K562 (cell line): ENCODE results near the gene TDRD3. TPM values are rescaled to one million over a fixed set of nuclear protein-coding genes. Genes with fewer than 3 reads are reported as not detected.

Experiments
- ATAC-seq: fragments of 200-7000 bp; cut with Tn5 transposase; 3 replicates; pipeline ENCODE4 v1.9.1; 2020; ENCODE audit warnings: moderate library complexity
- BruUV-seq: library from RNA; stranded (reverse); fragments of 400-500 nt; replicated peaks from 2 replicates; lab custom pipeline; 2021; lab: Mats Ljungman, UMichigan
- CTCF ChIA-PET: fragments of 300-600 bp; formaldehyde crosslinking; extraction: SDS; loops from one replicate; lab custom pipeline; 2021; ENCODE audit warnings: low intra/inter-chr PET ratio; lab: Yijun Ruan, JAX
- POLR2A ChIA-PET: fragments of 300-600, 350-650 bp; sonication (Branson Sonifier 250); formaldehyde crosslinking; extraction: SDS; loops from one replicate; lab custom pipeline; 2021; ENCODE audit warnings: antibody characterized with exemption, inconsistent platforms; lab: Yijun Ruan, JAX
- DNase-seq, 4 experiments: peaks; one replicate each; pipeline versions ENCODE4 v3.0.0 to v3.0.0-alpha.2; 2011 to 2018; ENCODE audit warnings: low spot score in 3 of 4, mixed read lengths in 3 of 4; ENCODE audit errors: extremely low read depth in 1 of 4
- FAIRE-seq: peaks from 2 replicates; lab custom pipeline; 2011; peaks lifted over from hg19 to GRCh38; lab: Jason Lieb, UNC
- H2AFZ ChIP-seq: 2 replicates; pipeline ENCODE4 v1.6.0; 2011; ENCODE audit warnings: low read depth, low read length, control low read depth, inconsistent platforms
- H3K27ac ChIP-seq: fragments of 200-600 bp; 3 replicates; pipeline ENCODE4 v1.8.0; 2011; ENCODE audit warnings: low read depth, mild to moderate bottlenecking, control low read depth, inconsistent platforms, low read length, moderate library complexity, mixed read lengths; ENCODE audit errors: extremely low read depth
- H3K27me3 ChIP-seq, 2 experiments: fragments of 300-600 bp in 1 of 2; 2 replicates in 1 of 2; 3 replicates in 1 of 2; pipeline versions ENCODE4 v1.6.0 to v1.8.0; 2011; ENCODE audit warnings: inconsistent platforms in 2 of 2, low read length in 2 of 2, mild to moderate bottlenecking in 1 of 2, mixed read lengths in 1 of 2, moderate library complexity in 1 of 2; ENCODE audit not compliant: control insufficient read depth in 2 of 2, insufficient read depth in 2 of 2
- H3K36me3 ChIP-seq: fragments of 300-600 bp; 3 replicates; pipeline ENCODE4 v1.8.0; 2011; ENCODE audit warnings: mild to moderate bottlenecking, low read length, inconsistent platforms; ENCODE audit not compliant: control insufficient read depth, insufficient read depth
- H3K4me1 ChIP-seq, 2 experiments: fragments of 200-600 bp in 1 of 2; replicated peaks in 1 of 2; 2 replicates in 1 of 2; 3 replicates in 1 of 2; pipeline versions ENCODE4 v1.5.1 to v1.8.0; 2011; ENCODE audit warnings: inconsistent platforms in 2 of 2, low read length in 2 of 2, mild to moderate bottlenecking in 1 of 2, mixed read lengths in 1 of 2, moderate library complexity in 1 of 2; ENCODE audit not compliant: control insufficient read depth in 2 of 2, insufficient read depth in 2 of 2
- H3K4me2 ChIP-seq: 2 replicates; pipeline ENCODE4 v1.6.1; 2011; ENCODE audit warnings: low read length, control low read depth, inconsistent platforms, mixed read lengths; ENCODE audit not compliant: insufficient read depth
- H3K4me3 ChIP-seq: fragments of 200-600 bp; sonication (generic), shearing (Covaris generic); 2 replicates; pipeline ENCODE4 v1.5.1; 2016; ENCODE audit warnings: control low read depth, inconsistent platforms
- H3K79me2 ChIP-seq: fragments of 200-600 bp; 3 replicates; pipeline ENCODE4 v1.8.0; 2011; ENCODE audit warnings: low read length, inconsistent platforms; ENCODE audit not compliant: control insufficient read depth, insufficient read depth
- H3K9ac ChIP-seq, 2 experiments: 2 replicates each; pipeline versions ENCODE4 v1.6.0 to v1.6.1; 2011; ENCODE audit warnings: low read depth in 2 of 2, low read length in 2 of 2, control low read depth in 1 of 2, inconsistent platforms in 1 of 2, mild to moderate bottlenecking in 1 of 2, mixed read lengths in 1 of 2; ENCODE audit not compliant: insufficient read depth in 1 of 2
- H3K9me1 ChIP-seq: one replicate; pipeline ENCODE4 v1.6.0; 2011; ENCODE audit warnings: inconsistent platforms, mild to moderate bottlenecking, low read length, moderate library complexity; ENCODE audit not compliant: control insufficient read depth, insufficient read depth
- H3K9me3 ChIP-seq: replicated peaks from 2 replicates; pipeline ENCODE4 v1.5.1; 2011; ENCODE audit warnings: low read depth, low read length, inconsistent platforms; ENCODE audit not compliant: control insufficient read depth, insufficient read depth
- H4K20me1 ChIP-seq: replicated peaks from 2 replicates; pipeline ENCODE4 v1.6.1; 2011; ENCODE audit warnings: low read length, inconsistent platforms, mixed read lengths; ENCODE audit not compliant: control insufficient read depth, insufficient read depth
- CBFB ChIP-seq: sonication (generic); formaldehyde crosslinking; IDR thresholded peaks from 2 replicates; pipeline ENCODE4 v1.4.0; 2020; ENCODE audit warnings: mild to moderate bottlenecking, missing genetic modification reagents
- CEBPG ChIP-seq, 3 experiments: fragments of 200-800 bp in 1 of 3; sonication (Bioruptor generic) in 1 of 3; sonication (generic) in 1 of 3; formaldehyde crosslinking in 1 of 3; IDR thresholded peaks in 2 of 3; conservative IDR thresholded peaks in 1 of 3; 2 replicates each; pipeline versions ENCODE4 v1.6.1 to v1.8.0; 2016 to 2022; ENCODE audit warnings: missing compliant biosample characterization in 2 of 3, missing genetic modification characterization in 2 of 3, mild to moderate bottlenecking in 1 of 3, missing genetic modification reagents in 1 of 3
- JUND ChIP-seq, 2 experiments: IDR thresholded peaks; 2 replicates in 1 of 2; 3 replicates in 1 of 2; pipeline ENCODE4 v1.6.1; 2011; ENCODE audit warnings: borderline replicate concordance in 2 of 2, low read depth in 2 of 2, low read length in 2 of 2, improper control_type of control experiment in 1 of 2, missing biosample characterization in 1 of 2, missing genetic modification characterization in 1 of 2, missing genetic modification reagents in 1 of 2
- NCOA6 ChIP-seq: fragments of 450-650 bp; IDR thresholded peaks from 2 replicates; pipeline ENCODE4 v1.6.1; 2017; ENCODE audit warnings: mild to moderate bottlenecking
- SMARCE1 ChIP-seq: fragments of 450-650 bp; IDR thresholded peaks from 2 replicates; pipeline ENCODE4 v1.7.1; 2016; ENCODE audit warnings: mild to moderate bottlenecking
- SRSF1 ChIP-seq: fragments of 200-400 bp; formaldehyde crosslinking; IDR thresholded peaks from 2 replicates; pipeline ENCODE4 v1.6.1; 2017; ENCODE audit warnings: mild to moderate bottlenecking, low read depth, low read length, moderate library complexity
- SRSF9 ChIP-seq: fragments of 200-400 bp; formaldehyde crosslinking; IDR thresholded peaks from 2 replicates; pipeline ENCODE4 v1.6.1; 2017; ENCODE audit warnings: low read depth, low read length, borderline replicate concordance
- XRCC4 ChIP-seq: IDR thresholded peaks from one replicate; pipeline ENCODE4 v1.6.1; 2011; ENCODE audit not compliant: insufficient read depth, insufficient read length; ENCODE audit errors: extremely low read depth
- ZBTB26 ChIP-seq: fragments of 450-650 bp; formaldehyde crosslinking; IDR thresholded peaks from 2 replicates; pipeline ENCODE4 v1.4.0; 2022; ENCODE audit warnings: missing genetic modification characterization
- WGBS: fragments of 100-300 bp; shearing (Covaris generic); methylation state at CpG from one replicate; pipeline ENCODE4 v1.1.6; 2016; ENCODE audit warnings: low coverage, mixed read lengths; ENCODE audit not compliant: insufficient coverage; ENCODE audit errors: missing lambda C conversion rate; 5-methylcytosine and 5-hydroxymethylcytosine counted together
- in situ Hi-C: fragments of 300-500 bp; cut with MboI; formaldehyde crosslinking; loops from 4 replicates; pipeline ENCODE4 v1.15.0; 2018; ENCODE audit warnings: inconsistent platforms, mixed read lengths
- intact Hi-C: fragments of 100-400 bp; cut with micrococcal nuclease; formaldehyde crosslinking; loops from 2 replicates; pipeline ENCODE4 v1.14.2; 2022
- polyA plus RNA-seq, 8 experiments: library from polyadenylated mRNA; depleted of rRNA in 4 of 8; stranded (reverse) in 5 of 8; unstranded in 3 of 8; fragments of >200 nt; fragmentation: Nextera tagmentation in 2 of 8; fragmentation: Illumina TruSeq in 1 of 8; extraction: Ambion mirVana in 2 of 8; extraction: Trizol in 1 of 8; gene quantifications; 2 replicates each; pipeline versions ENCODE4 v1.2.1 to v1.2.3, GENCODE V29; 2011 to 2014; ENCODE audit warnings: inconsistent platforms in 1 of 8, missing spikeins in 1 of 8
- total RNA-seq, 7 experiments: library from RNA; depleted of rRNA in 6 of 7; stranded (reverse); fragments of >200 nt in 6 of 7; fragmentation: Illumina TruSeq in 2 of 7; extraction: Trizol in 2 of 7; gene quantifications; 2 replicates each; pipeline versions ENCODE4 v1.2.1 to v1.2.3, GENCODE V29; 2011 to 2021; ENCODE audit warnings: low replicate concordance in 1 of 7
- TF ChIP-seq, protein P1 (sequence below): sonication (generic); formaldehyde crosslinking; IDR thresholded peaks from 2 replicates; pipeline ENCODE4 v1.8.0; 2022; ENCODE audit warnings: mild to moderate bottlenecking, low read depth, missing genetic modification reagents
- TF ChIP-seq, protein P2 (sequence below): fragments of 150-350 bp; IDR thresholded peaks from 2 replicates; pipeline ENCODE4 v1.6.1; 2014; ENCODE audit warnings: low read depth, mild to moderate bottlenecking, low read length, borderline replicate concordance

Gene TDRD3
- total and polyA plus RNA-seq, 9 of the 15 experiments (the other 6 are each of a cell fraction or from before 2014, with no cell fraction given): 3.6 to 16.4 (median 9.5) TPM

DNA sequence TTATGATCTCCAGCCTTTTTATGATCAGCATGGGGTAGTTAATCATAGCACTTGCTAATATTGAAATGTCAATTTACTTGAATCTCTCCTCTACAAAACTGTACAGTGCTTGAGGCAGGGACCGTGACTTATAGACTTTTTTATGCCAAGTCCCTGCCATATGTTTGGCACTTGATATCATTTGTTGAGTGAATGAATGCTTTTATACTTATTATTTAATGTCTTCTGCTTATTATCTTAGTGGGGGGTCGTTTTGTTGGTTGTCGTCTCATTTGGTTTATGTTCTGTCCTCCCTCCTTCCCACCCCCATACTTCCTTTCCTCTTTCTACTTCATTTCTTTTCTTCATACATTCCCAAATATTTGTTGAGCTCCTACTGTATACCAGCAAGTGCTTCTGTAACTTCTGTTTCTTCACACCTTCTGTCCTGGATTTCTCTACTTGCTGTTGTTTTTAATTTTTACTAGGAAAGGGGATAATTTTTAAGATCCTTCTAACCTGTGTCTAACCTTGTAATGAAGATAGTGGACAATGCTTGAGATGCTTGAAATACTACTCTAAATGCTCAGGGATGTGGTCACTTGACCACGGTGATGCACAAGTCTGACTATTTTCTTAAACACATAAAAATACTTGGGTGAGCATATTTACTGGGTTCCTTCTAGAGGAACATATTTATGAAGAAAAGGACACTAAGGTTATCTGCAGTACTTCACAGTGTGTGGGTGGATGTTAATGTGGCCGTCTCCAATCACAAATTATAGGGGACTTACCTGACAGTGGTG lies 223.8 kb downstream of the TDRD3 start (continued):
- no peak for TF ChIP-seq ZBTB26 (CRISPR knock-in tag)
- no peak for TF ChIP-seq CEBPG (CRISPR knock-in tag; IDR thresholded peaks at IDR 0.05)
- TF ChIP-seq CEBPG (tag; conservative IDR thresholded peaks at IDR 0.05 in 1 of 2, IDR thresholded peaks at IDR 0.05 in 1 of 2): no peak
- TF ChIP-seq XRCC4: no peak

DNA sequence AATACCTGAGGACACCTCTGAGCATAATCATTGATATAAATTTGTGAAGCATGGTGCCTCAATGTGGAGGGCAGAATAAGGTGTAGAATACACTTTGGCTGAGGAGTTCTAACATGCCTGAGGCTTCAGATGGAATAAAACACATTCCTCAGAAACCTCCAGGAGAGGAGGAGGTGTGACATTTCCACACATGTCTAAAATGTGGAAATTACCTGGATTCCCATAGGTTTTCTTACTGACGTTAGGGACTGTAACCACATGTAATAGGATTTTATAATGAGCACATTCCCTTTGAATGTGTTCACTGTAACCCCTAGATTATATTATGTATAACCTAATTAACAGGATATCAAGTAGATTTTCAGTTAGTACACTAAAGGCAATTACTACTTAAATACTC lies 226.1 kb downstream of the TDRD3 start:
- Histone ChIP-seq H3K9ac (no peak overlapping the region), H3K9me3 (no peaks in the 10 kb centered on the region), H4K20me1 (no peaks in the 10 kb centered on the region), H3K27ac (no peak overlapping the region), H3K4me3 (no peak overlapping the region), H3K4me2 (no peak overlapping the region), H3K79me2 (no peaks in the 10 kb centered on the region), H3K36me3 (no peaks in the 10 kb centered on the region), H2AFZ (no peak overlapping the region), H3K27me3 (no peaks in the 10 kb centered on the region), H3K9me1 (no peaks in the 10 kb centered on the region), H3K4me1 (no peaks in the 10 kb centered on the region)
- WGBS: 0% methylated on average over 1 of the region's 1 CpG
- intact Hi-C loops (no loop called here), in situ Hi-C loops (no loop called here)
- BruUV-seq: no TSS peak
- no peak for FAIRE-seq
- ChIA-PET POLR2A (no interaction called here), CTCF (no interaction called here)
- no peak for DNase-seq
- no peak for ATAC-seq
- TF ChIP-seq, protein P1, sequence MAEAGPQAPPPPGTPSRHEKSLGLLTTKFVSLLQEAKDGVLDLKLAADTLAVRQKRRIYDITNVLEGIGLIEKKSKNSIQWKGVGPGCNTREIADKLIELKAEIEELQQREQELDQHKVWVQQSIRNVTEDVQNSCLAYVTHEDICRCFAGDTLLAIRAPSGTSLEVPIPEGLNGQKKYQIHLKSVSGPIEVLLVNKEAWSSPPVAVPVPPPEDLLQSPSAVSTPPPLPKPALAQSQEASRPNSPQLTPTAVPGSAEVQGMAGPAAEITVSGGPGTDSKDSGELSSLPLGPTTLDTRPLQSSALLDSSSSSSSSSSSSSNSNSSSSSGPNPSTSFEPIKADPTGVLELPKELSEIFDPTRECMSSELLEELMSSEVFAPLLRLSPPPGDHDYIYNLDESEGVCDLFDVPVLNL: no peak
- TF ChIP-seq SRSF9 (no peak), NCOA6 (no peak), SMARCE1 (no peak), JUND (IDR thresholded peaks at IDR 0.05; ENCODE audit: borderline replicate concordance, low read depth, low read length) (no peak), JUND (tag; IDR thresholded peaks at IDR 0.05; ENCODE audit: borderline replicate concordance, low read depth, low read length) (no peak), SRSF1 (no peak), CBFB (no peak)
- TF ChIP-seq, protein P2, sequence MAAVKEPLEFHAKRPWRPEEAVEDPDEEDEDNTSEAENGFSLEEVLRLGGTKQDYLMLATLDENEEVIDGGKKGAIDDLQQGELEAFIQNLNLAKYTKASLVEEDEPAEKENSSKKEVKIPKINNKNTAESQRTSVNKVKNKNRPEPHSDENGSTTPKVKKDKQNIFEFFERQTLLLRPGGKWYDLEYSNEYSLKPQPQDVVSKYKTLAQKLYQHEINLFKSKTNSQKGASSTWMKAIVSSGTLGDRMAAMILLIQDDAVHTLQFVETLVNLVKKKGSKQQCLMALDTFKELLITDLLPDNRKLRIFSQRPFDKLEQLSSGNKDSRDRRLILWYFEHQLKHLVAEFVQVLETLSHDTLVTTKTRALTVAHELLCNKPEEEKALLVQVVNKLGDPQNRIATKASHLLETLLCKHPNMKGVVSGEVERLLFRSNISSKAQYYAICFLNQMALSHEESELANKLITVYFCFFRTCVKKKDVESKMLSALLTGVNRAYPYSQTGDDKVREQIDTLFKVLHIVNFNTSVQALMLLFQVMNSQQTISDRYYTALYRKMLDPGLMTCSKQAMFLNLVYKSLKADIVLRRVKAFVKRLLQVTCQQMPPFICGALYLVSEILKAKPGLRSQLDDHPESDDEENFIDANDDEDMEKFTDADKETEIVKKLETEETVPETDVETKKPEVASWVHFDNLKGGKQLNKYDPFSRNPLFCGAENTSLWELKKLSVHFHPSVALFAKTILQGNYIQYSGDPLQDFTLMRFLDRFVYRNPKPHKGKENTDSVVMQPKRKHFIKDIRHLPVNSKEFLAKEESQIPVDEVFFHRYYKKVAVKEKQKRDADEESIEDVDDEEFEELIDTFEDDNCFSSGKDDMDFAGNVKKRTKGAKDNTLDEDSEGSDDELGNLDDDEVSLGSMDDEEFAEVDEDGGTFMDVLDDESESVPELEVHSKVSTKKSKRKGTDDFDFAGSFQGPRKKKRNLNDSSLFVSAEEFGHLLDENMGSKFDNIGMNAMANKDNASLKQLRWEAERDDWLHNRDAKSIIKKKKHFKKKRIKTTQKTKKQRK: no peak
